NCI-H774 (cell line): Measurements from ENCODE around the gene CTNNA3.

ENCODE experiments used
- DNase-seq: peaks from one replicate; lab custom pipeline; 2025; lab: John Stamatoyannopoulos, UW

The CTNNA3 gene

GRCh38 chr10:66809402-66809801 is 886.6 kb downstream of the CTNNA3 start:
- no peak for DNase-seq

GRCh38 chr10:66805612-66806011 is 890.4 kb downstream of the CTNNA3 start:
- DNase-seq, result no peak

- DNase-seq, result no peak
Observed at GRCh38 chr10:66804962-66805361, 891.0 kb downstream of the CTNNA3 start.

- no peak for DNase-seq
Observed at GRCh38 chr10:66803174-66803573, 892.8 kb downstream of the CTNNA3 start.

GRCh38 chr10:66799474-66799873 is 896.5 kb downstream of the CTNNA3 start:
- DNase-seq, result no peak

- no peak for DNase-seq
Observed at GRCh38 chr10:66795866-66796265, 900.1 kb downstream of the CTNNA3 start.

- no peak for DNase-seq
Observed at GRCh38 chr10:66792441-66792840, 903.6 kb downstream of the CTNNA3 start.

- no peak for DNase-seq
Observed at GRCh38 chr10:66788178-66788987, 907.6 kb downstream of the CTNNA3 start.

GRCh38 chr10:66786709-66787108 is 909.3 kb downstream of the CTNNA3 start:
- DNase-seq, result no peak

GRCh38 chr10:66784770-66785169 is 911.2 kb downstream of the CTNNA3 start:
- no peak for DNase-seq

GRCh38 chr10:66783316-66783715 is 912.7 kb downstream of the CTNNA3 start:
- DNase-seq, result no peak

- DNase-seq, result no peak
Observed at GRCh38 chr10:66782776-66783175, 913.2 kb downstream of the CTNNA3 start.

- DNase-seq, result no peak
Observed at GRCh38 chr10:66782144-66782543, 913.9 kb downstream of the CTNNA3 start.

- DNase-seq, result no peak
Observed at GRCh38 chr10:66780796-66781195, 915.2 kb downstream of the CTNNA3 start.

- no peak for DNase-seq
Observed at GRCh38 chr10:66778351-66778750, 917.6 kb downstream of the CTNNA3 start.

- DNase-seq, result no peak
Observed at GRCh38 chr10:66777665-66778064, 918.3 kb downstream of the CTNNA3 start.

GRCh38 chr10:66773472-66773817 is 922.5 kb downstream of the CTNNA3 start:
- no peak for DNase-seq

- DNase-seq, result no peak
Observed at GRCh38 chr10:66772548-66773471, 923.2 kb downstream of the CTNNA3 start.

GRCh38 chr10:66767707-66768106 is 928.3 kb downstream of the CTNNA3 start:
- no peak for DNase-seq

- DNase-seq, result no peak
Observed at GRCh38 chr10:66762218-66762729, 933.7 kb downstream of the CTNNA3 start.

GRCh38 chr10:66760941-66761340 is 935.1 kb downstream of the CTNNA3 start:
- DNase-seq, result no peak

GRCh38 chr10:66755474-66755873 is 940.5 kb downstream of the CTNNA3 start:
- no peak for DNase-seq

GRCh38 chr10:66752714-66753113 is 943.3 kb downstream of the CTNNA3 start:
- DNase-seq, result no peak
